T-helper 17 cell (primary cell): ENCODE measurements around the gene PSMC3IP. TPM values are rescaled to one million over a fixed set of nuclear protein-coding genes. Genes with fewer than 3 reads are reported as not detected.
A peak's percentile ranks its signal among the peaks of the same experiment; 100 is the strongest.

Experiments used
- ATAC-seq: fragments of 150-1000 bp; cut with Tn5 transposase; 2 replicates; pipeline ENCODE4 v1.10.0; 2021; ENCODE audit warnings: mild to moderate bottlenecking, moderate library complexity
- DNase-seq, 3 donors: peaks; one replicate each; pipeline versions ENCODE4 v3.0.0 to v3.0.0-alpha.2; 2020 to 2021
- H3K9me3 ChIP-seq: one replicate; pipeline ENCODE4 v1.7.0; 2013; ENCODE audit warnings: low read length, mild to moderate bottlenecking; ENCODE audit not compliant: control insufficient read depth, poor library complexity, severe bottlenecking
- H3K27ac Mint-ChIP-seq: one replicate; pipeline ENCODE4 v1.8.0; 2022; ENCODE audit warnings: mild to moderate bottlenecking, moderate library complexity, mixed read lengths
- H3K27me3 Mint-ChIP-seq: one replicate; pipeline ENCODE4 v1.8.0; 2022; ENCODE audit warnings: mixed read lengths
- H3K36me3 Mint-ChIP-seq: one replicate; pipeline ENCODE4 v1.8.0; 2022; ENCODE audit warnings: low read depth, mixed read lengths
- H3K4me1 Mint-ChIP-seq: one replicate; pipeline ENCODE4 v1.8.0; 2022; ENCODE audit warnings: mild to moderate bottlenecking, mixed read lengths
- H3K4me3 Mint-ChIP-seq: one replicate; pipeline ENCODE4 v1.8.0; 2022; ENCODE audit warnings: mild to moderate bottlenecking, moderate library complexity, mixed read lengths
- total RNA-seq, 4 donors: library from RNA in 2 of 4; stranded (reverse) in 2 of 4; gene quantifications; one replicate each; pipeline ENCODE4 v1.2.3 and lab custom pipeline; 2022 to 2026

Gene PSMC3IP
- total RNA-seq, 2 donors from 2014 or later: 2.4 to 2.6 TPM

GRCh38 chr17:42608305-42609181, 31.0 kb upstream of the PSMC3IP start:
- ATAC-seq: peak; percentile 66
- peak in 2 of 3 donors; percentile 9 to 12 for DNase-seq
- Mint-ChIP-seq H3K27ac (peak overlapping the region; percentile 100), H3K36me3 (peaks cover 4% of the 10 kb centered on the region), H3K27me3 (no peaks in the 10 kb centered on the region), H3K4me1 (peaks cover 35% of the 10 kb centered on the region), H3K4me3 (peak overlapping the region; percentile 100)
- H3K9me3 ChIP-seq: no peaks in the 10 kb centered on the region

GRCh38 chr17:42607769-42608168, 30.2 kb upstream of the PSMC3IP start:
- no peaks in the 10 kb centered on the region for H3K9me3 ChIP-seq
- no peaks in the 10 kb centered on the region for H3K27me3 Mint-ChIP-seq
- peak overlapping the region; percentile 100 for H3K4me3 Mint-ChIP-seq
- peaks cover 41% of the 10 kb centered on the region for H3K4me1 Mint-ChIP-seq
- no peak for DNase-seq
- ATAC-seq: no peak
- peak overlapping the region; percentile 100 for H3K27ac Mint-ChIP-seq
- H3K36me3 Mint-ChIP-seq: peaks cover 4% of the 10 kb centered on the region

- no peaks in the 10 kb centered on the region for H3K36me3 Mint-ChIP-seq
- ATAC-seq (no peak), DNase-seq (no peak)
- H3K27ac Mint-ChIP-seq: no peak overlapping the region
- H3K27me3 Mint-ChIP-seq: no peaks in the 10 kb centered on the region
- H3K4me3 Mint-ChIP-seq: no peak overlapping the region
- H3K9me3 ChIP-seq: no peaks in the 10 kb centered on the region
- H3K4me1 Mint-ChIP-seq: peaks cover 46% of the 10 kb centered on the region
Measured at GRCh38 chr17:42603318-42603717, 25.8 kb upstream of the PSMC3IP start.

GRCh38 chr17:42598905-42599304, 21.4 kb upstream of the PSMC3IP start:
- peak overlapping the region; percentile 3 for H3K27ac Mint-ChIP-seq
- H3K4me3 Mint-ChIP-seq: no peak overlapping the region

GRCh38 chr17:42596386-42596785, 18.9 kb upstream of the PSMC3IP start:
- peaks cover 2% of the 10 kb centered on the region for H3K36me3 Mint-ChIP-seq
- H3K27me3 Mint-ChIP-seq: no peaks in the 10 kb centered on the region
- H3K9me3 ChIP-seq: no peaks in the 10 kb centered on the region
- DNase-seq (no peak), ATAC-seq (no peak)
- H3K27ac Mint-ChIP-seq: no peak overlapping the region
- H3K4me1 Mint-ChIP-seq: peaks cover 17% of the 10 kb centered on the region
- no peak overlapping the region for H3K4me3 Mint-ChIP-seq

More at GRCh38 chr17:42598905-42599304, 21.4 kb upstream of the PSMC3IP start:
- H3K9me3 ChIP-seq: no peaks in the 10 kb centered on the region
- Mint-ChIP-seq H3K4me1 (peaks cover 25% of the 10 kb centered on the region), H3K27me3 (no peaks in the 10 kb centered on the region), H3K36me3 (peaks cover 2% of the 10 kb centered on the region)
- no peak for DNase-seq
- ATAC-seq: no peak

- Mint-ChIP-seq H3K36me3 (peaks cover 4% of the 10 kb centered on the region), H3K27ac (peak overlapping the region; percentile 21), H3K4me3 (no peak overlapping the region), H3K27me3 (no peaks in the 10 kb centered on the region), H3K4me1 (peaks cover 9% of the 10 kb centered on the region)
- DNase-seq (no peak), ATAC-seq (no peak)
- no peaks in the 10 kb centered on the region for H3K9me3 ChIP-seq
Measured at GRCh38 chr17:42591411-42591810, 13.9 kb upstream of the PSMC3IP start.

- ATAC-seq (no peak), DNase-seq (no peak)
- no peaks in the 10 kb centered on the region for H3K27me3 Mint-ChIP-seq
- H3K4me1 Mint-ChIP-seq: peaks cover 7% of the 10 kb centered on the region
- no peak overlapping the region for H3K27ac Mint-ChIP-seq
- no peak overlapping the region for H3K4me3 Mint-ChIP-seq
- peaks cover 2% of the 10 kb centered on the region for H3K36me3 Mint-ChIP-seq
- no peaks in the 10 kb centered on the region for H3K9me3 ChIP-seq
Measured at GRCh38 chr17:42590886-42591285, 13.4 kb upstream of the PSMC3IP start.

GRCh38 chr17:42586514-42587230, 9.1 kb upstream of the PSMC3IP start:
- H3K9me3 ChIP-seq: no peaks in the 10 kb centered on the region
- peaks cover 5% of the 10 kb centered on the region for H3K4me1 Mint-ChIP-seq
- H3K36me3 Mint-ChIP-seq: peaks cover 2% of the 10 kb centered on the region
- H3K27ac Mint-ChIP-seq: no peak overlapping the region
- no peak for DNase-seq
- no peaks in the 10 kb centered on the region for H3K27me3 Mint-ChIP-seq
- no peak overlapping the region for H3K4me3 Mint-ChIP-seq
- ATAC-seq: no peak

- no peak overlapping the region for H3K4me3 Mint-ChIP-seq
- peak overlapping the region; percentile 47 for H3K27ac Mint-ChIP-seq
- peaks cover 5% of the 10 kb centered on the region for H3K4me1 Mint-ChIP-seq
- peaks cover 2% of the 10 kb centered on the region for H3K36me3 Mint-ChIP-seq
- H3K27me3 Mint-ChIP-seq: no peaks in the 10 kb centered on the region
- no peak for DNase-seq
- no peak for ATAC-seq
- no peaks in the 10 kb centered on the region for H3K9me3 ChIP-seq
Measured at GRCh38 chr17:42585353-42585752, 7.8 kb upstream of the PSMC3IP start.

- H3K4me1 Mint-ChIP-seq: peaks cover 5% of the 10 kb centered on the region
- peaks cover 2% of the 10 kb centered on the region for H3K36me3 Mint-ChIP-seq
- ATAC-seq (no peak), DNase-seq (no peak)
- peak overlapping the region; percentile 47 for H3K27ac Mint-ChIP-seq
- no peaks in the 10 kb centered on the region for H3K27me3 Mint-ChIP-seq
- H3K9me3 ChIP-seq: no peaks in the 10 kb centered on the region
- no peak overlapping the region for H3K4me3 Mint-ChIP-seq
Measured at GRCh38 chr17:42584880-42585279, 7.4 kb upstream of the PSMC3IP start.

GRCh38 chr17:42581744-42582270, 4.3 kb upstream of the PSMC3IP start:
- H3K9me3 ChIP-seq: no peaks in the 10 kb centered on the region
- ATAC-seq (no peak), DNase-seq (no peak)
- H3K4me1 Mint-ChIP-seq: peaks cover 13% of the 10 kb centered on the region
- no peak overlapping the region for H3K4me3 Mint-ChIP-seq
- H3K36me3 Mint-ChIP-seq: peaks cover 3% of the 10 kb centered on the region
- H3K27ac Mint-ChIP-seq: no peak overlapping the region
- H3K27me3 Mint-ChIP-seq: no peaks in the 10 kb centered on the region

GRCh38 chr17:42579794-42580551, 2.4 kb upstream of the PSMC3IP start:
- H3K27me3 Mint-ChIP-seq: no peaks in the 10 kb centered on the region
- no peaks in the 10 kb centered on the region for H3K9me3 ChIP-seq
- peaks cover 18% of the 10 kb centered on the region for H3K4me1 Mint-ChIP-seq
- DNase-seq: no peak
- peak overlapping the region; percentile 95 for H3K27ac Mint-ChIP-seq
- H3K36me3 Mint-ChIP-seq: peaks cover 3% of the 10 kb centered on the region
- no peak overlapping the region for H3K4me3 Mint-ChIP-seq
- ATAC-seq: no peak
